Measurements from ENCODE around the gene SMYD3.

Gene SMYD3

DNA sequence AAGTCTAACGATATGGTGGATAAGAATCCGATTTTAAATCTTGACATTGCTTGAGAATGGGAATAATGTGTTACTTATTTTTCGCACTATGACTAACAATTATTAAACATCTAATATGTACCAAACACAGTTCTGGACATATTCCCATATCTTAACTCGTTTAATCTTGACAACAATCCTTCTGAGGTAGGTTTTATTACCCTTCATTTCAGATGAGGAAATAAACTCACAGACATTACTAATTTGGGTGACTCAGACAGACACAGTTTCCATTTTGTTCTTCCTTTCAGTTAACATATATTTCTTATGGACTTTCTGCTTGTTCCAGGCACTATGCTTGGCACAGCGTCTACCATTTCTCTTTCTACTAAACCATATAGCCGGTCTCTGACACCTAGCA is 244.8 kb downstream of the SMYD3 start:
- DNase-seq = no peak

DNA sequence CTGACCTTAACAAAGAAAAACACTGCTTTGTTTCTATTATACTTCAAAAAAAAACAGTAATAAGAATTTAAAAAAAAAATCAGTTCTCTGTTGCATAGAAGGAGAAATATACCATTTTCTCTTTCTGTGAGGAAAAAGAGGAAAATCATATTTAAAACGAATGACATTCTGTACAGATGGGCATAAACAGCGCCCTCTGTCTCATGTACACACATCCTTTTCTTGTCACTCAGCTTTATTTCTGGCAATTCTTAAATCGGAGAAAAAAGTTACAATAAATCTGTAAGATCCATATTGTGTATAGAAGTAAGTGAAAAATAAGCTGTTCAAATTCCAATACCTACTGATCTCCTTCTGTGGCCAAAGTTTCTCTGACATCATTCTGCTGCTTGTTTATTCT is 245.4 kb downstream of the SMYD3 start:
- DNase-seq = no peak

DNA sequence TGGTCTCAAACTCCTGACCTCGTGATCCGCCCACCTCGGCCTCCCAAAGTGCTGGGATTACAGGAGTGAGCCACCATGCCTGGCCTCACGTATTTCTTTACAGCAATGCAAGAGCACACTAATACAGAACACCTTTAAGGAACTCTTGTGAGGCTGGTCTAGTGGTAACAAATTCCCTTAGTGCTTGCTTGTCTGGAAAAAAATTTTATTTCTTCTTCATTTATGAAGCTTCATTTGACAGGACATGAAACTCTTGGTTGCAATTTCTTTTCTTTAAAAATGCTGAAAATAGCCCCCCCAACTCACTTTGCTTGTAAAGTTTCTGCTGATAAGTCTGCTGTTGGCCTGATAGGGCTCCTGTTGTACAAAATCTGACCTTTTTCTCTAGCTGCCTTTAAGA is 248.8 kb downstream of the SMYD3 start:
- DNase-seq = no peak

DNA sequence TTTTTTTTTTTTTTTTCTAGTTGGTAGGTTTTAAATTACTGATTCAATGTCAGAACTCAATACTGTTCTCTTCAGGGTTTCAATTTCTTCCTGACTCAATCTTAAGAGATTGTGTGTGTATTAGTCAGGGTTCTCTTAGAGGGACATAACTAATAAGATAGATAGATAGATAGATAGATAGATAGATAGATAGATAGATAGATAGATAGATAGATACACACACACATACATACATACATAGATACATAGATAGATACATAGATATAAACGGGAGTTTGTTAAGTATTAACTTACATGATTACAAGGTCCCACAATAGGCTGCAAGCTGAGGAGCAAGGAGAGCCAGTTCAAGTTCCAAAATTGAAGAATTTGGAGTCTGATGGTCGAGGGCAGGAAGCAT is 251.3 kb downstream of the SMYD3 start:
- no peak for DNase-seq

DNA sequence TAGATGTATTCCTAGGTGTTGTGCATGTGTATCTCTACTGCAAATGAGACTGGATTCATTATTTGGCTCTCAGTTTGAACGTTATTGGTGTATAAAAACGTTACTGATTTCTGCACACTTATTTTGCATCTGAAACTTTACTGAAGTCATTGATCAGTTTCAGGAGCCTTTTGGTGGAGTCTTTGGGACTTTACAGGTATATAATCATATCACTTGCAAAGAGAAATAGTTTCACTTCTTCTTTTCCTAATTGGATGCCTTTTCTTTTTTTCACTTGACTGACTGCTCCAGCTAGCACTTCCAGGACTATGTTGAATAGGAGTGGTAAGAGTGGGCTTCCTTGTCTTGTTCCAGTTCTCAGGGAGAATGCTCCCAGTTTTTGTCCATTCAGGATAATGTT is 252.2 kb downstream of the SMYD3 start:
- DNase-seq = no peak

DNA sequence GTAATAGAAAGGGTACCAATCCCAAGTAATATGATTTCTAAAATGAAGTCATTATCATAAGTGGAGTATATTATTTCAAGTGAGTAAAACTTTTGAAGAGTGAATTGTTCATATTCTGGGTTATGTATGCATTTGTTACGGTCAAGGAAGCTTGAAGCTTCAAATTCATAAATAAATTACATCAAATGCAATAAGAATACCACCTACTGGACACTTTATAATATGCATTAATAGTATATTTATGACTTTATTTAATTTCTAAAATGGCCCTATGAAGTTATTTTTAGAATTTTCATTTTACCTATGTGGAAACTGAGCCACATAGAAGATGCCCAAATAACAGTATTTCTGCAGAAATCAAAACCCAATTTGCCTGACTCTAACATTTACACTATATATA is 260.6 kb downstream of the SMYD3 start:
- no peak for DNase-seq

DNA sequence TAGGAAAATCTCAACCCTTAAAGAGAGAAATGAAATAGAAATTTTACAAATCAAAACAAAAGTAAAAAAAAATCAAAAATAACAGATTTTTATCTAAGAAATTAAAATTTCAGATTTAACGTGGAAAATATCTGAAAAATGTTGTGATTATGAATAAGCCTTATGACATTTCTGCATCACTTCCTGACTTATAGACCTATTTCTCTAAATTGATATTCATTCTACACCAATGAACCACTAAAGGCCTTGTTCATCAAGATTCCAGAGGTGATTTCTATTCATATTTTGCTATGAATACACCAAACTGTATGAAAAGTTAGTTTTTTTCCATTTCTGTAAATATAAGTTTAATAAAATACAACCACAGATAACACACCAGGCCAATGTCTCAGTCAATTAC is 261.5 kb downstream of the SMYD3 start:
- no peak for DNase-seq

DNA sequence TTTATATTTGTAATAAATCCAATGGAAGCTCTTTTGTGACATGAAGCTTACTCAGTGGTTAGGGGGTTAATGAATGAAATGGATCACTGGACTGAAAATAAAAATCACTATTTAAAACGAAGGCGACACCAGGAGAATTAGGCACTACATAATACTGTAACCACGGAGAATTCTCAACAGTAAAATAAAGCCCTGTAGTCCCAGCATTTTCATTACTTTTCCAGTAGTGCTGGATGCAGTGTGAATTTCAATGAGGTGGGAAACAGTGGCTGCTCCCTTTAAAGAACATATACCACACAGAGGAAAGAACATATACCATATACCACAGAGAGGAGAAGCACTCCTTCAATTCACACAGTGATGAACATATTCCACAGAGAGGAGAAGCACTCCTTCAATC is 275.0 kb downstream of the SMYD3 start:
- no peak for DNase-seq

DNA sequence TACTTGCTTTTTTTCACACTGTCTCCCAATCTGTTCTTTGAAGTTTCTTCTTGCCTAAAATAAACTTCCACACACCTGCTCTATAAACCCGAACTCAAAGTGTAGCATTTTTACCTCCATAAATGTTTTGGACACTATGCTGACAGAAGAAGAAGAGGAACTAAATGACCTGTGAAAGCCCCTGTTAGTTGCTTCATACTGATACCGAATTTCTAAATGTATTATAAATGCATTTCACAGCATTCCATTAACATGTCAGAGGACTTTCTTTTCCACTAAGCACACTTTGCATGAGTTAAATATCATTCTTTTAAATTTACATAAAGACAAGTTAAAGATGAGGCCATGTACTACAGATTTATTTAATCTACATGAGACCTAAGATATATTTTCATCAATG is 281.0 kb downstream of the SMYD3 start:
- DNase-seq = no peak

DNA sequence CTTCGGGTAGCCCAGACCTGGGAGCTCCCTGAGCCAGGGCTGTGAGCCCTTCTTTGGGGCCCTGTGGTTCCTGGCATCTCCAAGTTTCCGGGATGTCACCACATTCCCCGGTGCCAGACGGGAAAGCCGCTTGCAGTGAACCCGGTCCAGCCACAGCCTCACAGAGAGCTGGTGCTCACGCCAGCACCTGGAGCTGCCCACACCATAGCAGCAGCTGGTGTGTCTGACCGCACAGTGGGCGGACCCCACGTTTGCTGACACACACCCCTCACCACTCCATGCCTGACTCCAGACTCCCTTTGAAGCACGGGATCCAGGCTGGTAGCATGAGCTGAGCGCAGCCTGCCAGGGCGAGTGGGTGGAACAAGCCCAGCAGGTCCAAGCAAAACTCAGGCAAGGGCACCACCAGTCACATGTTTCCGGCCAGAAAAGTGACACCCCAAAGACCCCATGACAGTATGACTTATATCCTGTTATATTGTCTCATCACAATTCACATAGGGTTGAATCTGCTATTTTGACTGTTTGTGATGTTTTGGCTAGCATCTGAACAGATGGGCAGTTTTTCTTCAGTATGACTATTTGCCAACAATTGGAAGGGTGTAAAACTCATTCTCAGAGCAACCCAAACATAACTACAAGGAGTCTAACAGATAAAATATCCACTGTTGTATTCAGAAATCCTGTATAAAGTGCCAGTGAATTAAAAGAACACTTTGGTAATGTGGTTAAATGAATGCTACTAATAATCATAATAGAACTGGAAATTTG is 285.4 kb downstream of the SMYD3 start:
- peak; percentile 17 for DNase-seq

DNA sequence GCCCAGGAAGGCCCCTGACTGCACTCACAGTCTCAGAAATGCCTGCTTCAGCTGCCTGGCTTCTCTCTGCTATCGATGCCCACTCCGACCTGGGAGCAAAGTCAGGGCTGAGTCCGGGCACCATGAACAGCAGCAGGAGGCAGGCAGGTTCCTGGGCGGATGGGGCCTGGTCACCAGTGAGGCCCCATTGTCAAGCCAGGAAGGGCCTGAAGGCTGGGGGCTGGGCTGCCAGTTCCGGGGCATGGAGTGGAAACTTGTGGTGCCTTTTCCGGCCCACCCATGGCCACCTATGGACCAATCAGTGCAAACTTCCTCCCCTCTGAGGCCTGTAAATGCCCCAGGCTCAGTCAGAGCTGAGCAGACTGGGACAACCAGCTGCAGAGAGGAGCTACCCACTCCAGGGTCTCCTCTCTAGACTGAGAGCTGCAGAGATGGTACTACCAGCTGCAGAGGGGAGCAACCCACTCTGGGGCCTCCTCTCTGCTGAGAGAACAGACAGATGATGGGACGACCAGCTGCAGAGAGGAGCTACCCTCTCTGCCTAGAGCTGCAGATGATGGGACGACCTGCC is 286.5 kb downstream of the SMYD3 start:
- DNase-seq = peak; percentile 4

DNA sequence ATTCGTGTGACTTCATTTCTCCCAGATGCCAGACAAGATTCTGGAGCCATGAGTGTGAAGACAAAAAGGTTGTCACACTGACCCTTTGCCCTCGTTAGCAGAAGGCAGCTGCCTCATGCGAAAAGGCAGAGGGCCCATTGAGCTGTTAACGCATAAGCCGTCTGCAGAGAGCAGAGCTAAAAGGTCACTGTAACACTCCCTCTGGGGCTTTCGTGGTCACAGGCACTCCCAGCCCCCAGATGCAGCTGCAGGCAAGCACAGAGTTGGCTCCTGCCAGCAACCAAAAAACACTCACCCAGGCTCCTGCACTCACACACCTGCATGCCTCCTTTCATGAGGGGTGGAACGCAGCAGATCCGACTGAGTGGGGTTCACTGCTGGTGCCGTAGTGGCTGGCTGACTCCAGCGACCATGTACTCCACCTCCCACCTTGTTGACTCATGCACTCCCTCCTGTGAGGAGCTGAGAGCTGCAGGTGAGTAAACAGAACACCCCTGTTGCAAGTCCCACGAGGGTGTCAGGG is 287.5 kb downstream of the SMYD3 start:
- DNase-seq = no peak

DNA sequence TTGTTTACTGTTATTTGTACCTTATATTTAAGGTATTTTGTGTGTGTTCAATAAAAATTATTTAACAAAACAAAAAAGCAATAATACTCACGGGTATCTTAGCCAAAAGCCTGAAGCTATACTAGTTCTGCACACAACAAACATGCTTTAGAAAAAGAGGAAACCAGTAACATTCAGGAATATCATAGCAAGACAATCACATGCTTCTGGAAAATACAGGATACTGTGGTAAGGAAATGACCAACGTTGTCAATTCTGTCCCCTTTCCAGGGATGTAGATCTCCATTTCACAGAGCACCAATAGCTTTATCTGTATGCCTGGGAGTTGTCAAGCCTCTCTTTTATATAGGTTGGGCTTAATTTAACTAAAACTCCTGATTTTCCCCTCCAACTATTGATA is 288.4 kb downstream of the SMYD3 start:
- no peak for DNase-seq

DNA sequence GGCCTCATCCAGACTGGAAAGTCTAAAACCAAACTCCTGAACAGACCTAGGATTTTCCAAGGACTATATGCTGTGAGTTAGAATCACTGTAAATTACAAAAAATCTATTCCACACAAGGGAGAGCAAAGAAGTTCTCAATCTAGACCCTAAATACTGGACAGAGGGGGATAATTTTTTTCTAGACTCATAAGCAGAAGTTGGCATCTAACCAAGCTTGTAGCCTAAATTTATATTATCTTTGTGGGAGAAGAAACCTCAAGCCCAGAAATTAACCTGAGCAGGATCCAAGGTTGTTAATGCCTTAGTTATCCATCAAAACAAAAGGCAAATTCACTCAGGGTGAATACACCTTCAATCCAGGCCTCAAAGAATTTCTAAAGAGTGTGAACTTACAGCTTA is 290.2 kb downstream of the SMYD3 start:
- no peak for DNase-seq

DNA sequence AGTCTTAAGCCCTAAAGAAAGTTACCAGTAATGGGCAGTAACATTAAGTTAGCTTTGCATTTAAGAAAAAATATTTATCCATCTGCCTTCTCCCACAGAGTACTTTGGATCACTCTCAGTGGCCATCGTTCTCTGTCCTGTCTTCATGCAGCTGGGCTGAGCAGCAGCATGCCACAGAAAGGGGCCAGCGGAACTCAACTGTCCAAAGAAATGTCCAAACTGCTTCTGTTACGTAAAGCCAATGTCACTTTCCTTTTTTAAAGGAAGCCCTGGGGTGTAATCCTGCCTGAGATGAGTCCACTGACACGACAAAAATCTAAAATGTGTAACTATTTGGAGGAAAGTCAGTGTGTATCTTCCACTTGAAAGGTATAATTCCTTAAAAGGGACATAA is 291.6 kb downstream of the SMYD3 start:
- no peak for DNase-seq

DNA sequence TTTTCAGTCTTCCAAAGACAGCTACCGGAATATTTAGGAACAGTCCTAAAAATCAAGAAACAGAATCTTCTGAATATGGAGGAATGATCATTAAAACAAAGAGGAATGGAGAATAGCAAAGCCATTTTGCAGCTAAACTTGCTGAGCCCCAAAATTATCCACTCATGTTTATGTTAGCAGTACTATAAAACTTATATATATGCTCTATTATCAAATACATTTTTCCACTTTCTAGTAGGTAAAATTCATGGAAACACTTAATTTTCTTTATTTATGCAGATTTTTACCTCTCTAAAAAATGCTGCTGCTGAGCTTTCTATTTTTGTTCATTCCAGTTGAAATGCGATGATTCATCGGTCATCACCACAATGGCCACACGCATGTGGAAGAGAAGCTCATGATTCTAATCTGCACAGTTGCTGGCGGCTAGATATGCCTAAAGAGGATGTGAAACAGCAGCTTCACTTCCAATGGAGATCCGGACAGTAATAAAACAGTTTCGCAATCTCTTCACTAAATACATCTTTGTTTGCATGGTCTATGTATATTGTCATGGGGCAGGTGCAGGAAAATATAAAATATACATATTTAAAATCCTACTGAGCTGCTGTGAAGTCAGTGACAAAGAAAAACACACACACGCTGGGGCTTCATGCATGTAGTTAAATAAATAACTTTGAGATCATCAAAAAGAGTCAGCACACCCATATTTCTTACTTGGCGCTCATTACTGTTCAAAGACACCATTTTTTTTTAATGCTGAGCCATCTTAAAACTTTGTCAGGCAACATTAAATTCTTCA is 292.2 kb downstream of the SMYD3 start:
- no peak for DNase-seq

DNA sequence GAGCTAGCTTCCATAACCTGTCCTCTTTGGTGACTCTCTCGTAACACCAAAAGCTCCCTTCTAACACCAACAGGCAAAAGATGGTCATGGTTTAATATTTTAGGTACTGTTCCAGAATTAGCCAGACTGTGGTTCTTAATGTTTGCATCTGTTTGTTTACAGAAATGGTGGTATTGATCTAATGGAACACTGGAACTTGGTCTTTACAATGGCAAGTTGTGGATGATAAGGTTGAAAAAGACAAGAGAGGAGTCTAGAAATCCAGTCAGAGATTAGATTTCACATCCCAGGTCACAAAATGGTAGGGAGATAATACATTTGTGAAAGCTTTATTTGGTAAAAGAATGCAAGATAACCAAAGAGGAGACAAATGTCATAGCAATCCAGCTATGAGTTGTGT is 293.1 kb downstream of the SMYD3 start:
- no peak for DNase-seq

DNA sequence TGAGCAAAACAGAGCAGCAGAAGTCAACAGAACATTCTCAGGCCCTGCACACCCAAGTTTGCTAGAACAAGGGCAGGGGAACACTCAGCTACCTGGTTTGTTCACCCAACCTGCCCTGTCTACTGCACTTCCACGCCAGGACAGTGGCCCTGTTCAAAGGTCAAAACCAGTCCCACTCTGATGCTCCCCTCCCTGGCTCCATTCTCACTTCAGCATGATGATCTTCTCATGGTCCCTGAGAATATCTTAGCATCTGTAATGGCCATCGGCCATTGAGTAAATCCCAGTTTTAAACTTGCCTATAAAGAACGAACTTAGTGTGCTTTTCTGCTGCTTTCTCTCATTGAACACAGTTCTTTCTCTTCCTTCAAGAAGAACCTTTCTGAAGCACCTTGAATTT is 293.6 kb downstream of the SMYD3 start:
- DNase-seq = no peak

DNA sequence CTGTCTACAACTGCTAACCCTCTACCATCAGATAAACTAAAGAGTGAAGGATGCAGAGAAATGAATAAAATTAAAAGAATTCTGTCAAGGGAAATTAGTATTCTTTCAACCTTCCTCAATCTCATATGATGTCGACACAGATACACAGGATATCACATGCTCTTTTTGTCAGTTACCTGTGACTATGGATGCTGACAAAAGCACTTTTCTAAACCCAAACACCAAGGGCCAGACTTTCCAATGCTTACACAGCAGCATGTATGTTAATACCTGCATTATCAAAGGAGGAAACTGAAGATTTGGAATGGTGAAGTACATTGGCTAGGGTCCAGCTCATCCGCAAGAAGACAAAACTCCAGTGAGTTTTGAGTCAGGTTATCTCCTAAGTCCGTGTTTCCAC is 294.0 kb downstream of the SMYD3 start:
- DNase-seq = no peak

DNA sequence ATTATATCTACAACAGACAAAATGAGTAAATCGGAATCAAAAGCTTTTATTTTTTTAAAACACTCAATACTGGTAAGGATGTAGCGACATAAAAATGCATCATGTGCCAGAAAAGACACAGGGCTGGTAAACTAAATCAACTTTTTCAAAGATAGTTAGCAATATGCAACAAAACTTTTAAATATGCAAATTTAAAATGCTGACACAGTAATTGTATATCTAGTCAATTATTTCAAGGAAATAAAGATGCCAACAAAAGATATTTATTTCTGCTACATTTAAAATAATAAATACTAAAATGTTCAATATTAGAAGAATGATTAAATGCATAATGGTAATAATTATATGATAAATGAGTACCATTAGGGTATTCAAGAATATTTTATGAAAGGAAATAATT is 295.1 kb downstream of the SMYD3 start:
- DNase-seq = no peak

DNA sequence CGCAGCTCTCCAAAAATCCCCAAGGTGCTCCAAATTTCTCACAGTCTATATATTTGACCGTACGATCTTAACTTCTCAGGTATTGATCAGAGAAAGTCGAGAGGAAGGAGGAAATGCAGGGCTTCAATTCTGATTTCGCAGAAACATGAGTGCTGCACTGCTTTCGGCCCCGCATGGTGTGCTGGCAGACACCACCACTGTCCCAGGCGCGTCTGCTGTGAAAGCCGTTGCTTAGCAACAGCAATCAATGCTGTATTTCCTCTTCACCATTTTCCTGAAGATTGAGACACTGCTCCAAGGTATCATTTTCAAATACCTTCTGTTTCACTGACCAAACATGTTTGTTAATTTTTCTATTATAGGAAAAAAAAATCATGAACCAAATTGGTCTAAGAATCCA is 296.3 kb downstream of the SMYD3 start:
- DNase-seq = no peak

DNA sequence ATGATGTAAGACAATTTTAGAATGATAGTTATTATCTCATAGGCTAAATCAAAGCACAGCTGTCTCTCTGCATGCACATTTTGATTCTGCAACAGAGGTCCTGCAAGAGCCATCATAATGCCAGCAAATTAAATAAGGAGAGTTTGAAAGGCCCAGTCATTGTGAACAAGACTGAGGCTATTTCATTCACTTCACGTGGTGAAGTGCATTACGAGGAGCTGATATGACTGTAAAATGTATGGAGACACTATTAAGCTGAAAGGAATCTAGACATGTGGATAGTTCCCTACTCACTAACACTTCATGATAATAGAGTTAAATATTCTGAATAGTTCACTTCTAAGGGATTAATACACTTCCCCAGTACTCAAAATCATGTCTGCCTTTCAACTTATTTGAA is 299.0 kb downstream of the SMYD3 start:
- no peak for DNase-seq

DNA sequence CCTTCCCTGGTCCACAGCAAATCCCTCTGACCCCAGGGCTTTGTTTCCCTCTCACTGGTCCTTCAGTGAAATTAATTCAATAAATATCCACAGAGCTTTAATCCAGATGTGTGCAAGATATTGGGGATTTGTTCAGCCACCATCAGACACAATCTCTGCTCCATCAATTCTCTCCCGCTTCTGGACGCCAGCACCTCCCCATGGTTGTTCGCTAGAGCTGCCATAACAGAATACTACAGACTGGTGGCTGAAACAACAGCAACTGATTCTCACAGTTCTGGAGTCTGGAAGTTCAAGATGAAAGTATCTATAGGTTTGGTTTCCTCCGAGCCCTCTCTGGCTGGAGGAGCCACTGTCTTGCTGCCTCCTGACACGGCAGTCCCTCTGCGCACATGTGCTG is 303.9 kb downstream of the SMYD3 start:
- DNase-seq = no peak

DNA sequence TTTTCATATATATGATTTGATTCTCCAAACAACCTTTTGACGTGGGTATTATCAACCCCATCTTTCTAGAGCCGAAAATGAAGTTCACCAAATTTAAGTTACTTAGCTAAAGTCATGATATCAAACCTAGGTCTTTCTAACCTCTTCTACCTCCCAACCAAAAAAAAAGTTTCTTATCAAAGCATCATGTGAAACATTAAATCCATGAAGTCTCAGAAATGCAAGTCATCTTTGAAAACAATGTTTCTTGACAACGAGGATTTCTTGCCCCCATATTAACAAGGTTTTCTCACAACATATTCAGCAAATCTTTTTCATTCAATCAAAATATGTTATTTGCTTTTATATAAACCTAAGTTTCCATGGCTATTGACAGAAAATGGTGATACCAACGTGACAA is 306.3 kb downstream of the SMYD3 start:
- DNase-seq = no peak

Measured in activated CD4-positive, alpha-beta T cell treated with anti-CD3 and anti-CD28 coated beads, Interleukin-2, amount 50 U/mL, for 1 hour (primary cell).